Measurements from ENCODE around the gene OXSM.

Gene OXSM

GRCh38 chr3:25775936-25776335 is 14.0 kb upstream of the OXSM start:
- no peak for DNase-seq
- Histone ChIP-seq H2AFZ (ENCODE audit: insufficient read depth, low read length, poor library complexity) (no peak overlapping the region), H3K79me1 (ENCODE audit: low read length) (no peaks in the 10 kb centered on the region), H3K27ac (ENCODE audit: low read depth, low read length) (no peak overlapping the region), H3K4me3 (ENCODE audit: low read depth, low read length) (no peak overlapping the region), H3K14ac (ENCODE audit: low read length) (no peak overlapping the region), H3K79me2 (ENCODE audit: control insufficient read depth, insufficient read depth, low read length, poor library complexity) (no peaks in the 10 kb centered on the region), H3K9me3 (ENCODE audit: insufficient read depth, low read depth, low read length) (no peaks in the 10 kb centered on the region), H2BK12ac (ENCODE audit: low read length) (no peak overlapping the region), H2BK120ac (ENCODE audit: insufficient read depth, low read length, poor library complexity) (no peak overlapping the region), H3K4me1 (ENCODE audit: control insufficient read depth in 1 of 2, insufficient read depth in 2 of 2, low read length in 2 of 2) (peaks cover 8% of the 10 kb centered on the region in 2 experiments), H2AK5ac (ENCODE audit: low read length) (no peak overlapping the region), H3K36me3 (ENCODE audit: control insufficient read depth in 1 of 2, insufficient read depth in 2 of 2, low read length in 2 of 2) (peaks cover 0 to 6% of the 10 kb centered on the region in 2 experiments), H4K12ac (ENCODE audit: low read depth, low read length) (no peak overlapping the region), H4K8ac (ENCODE audit: low read depth, low read length) (no peak overlapping the region), H3K4ac (ENCODE audit: low read depth, low read length) (no peak overlapping the region), H4K91ac (ENCODE audit: low read depth, low read length) (no peak overlapping the region), H3K9ac (ENCODE audit: low read length) (no peak overlapping the region), H3K23ac (ENCODE audit: low read length) (no peak overlapping the region), H3K27me3 (ENCODE audit: insufficient read depth, low read length) (no peaks in the 10 kb centered on the region), H3K18ac (ENCODE audit: low read length) (no peak overlapping the region), H2BK5ac (ENCODE audit: low read depth, low read length, poor library complexity) (no peak overlapping the region), H3K4me2 (ENCODE audit: low read length) (no peak overlapping the region)
- no CpG with 5 or more reads among the region's 2 CpGs for WGBS (ENCODE audit: extremely low coverage, insufficient coverage, insufficient read length)

- DNase-seq: no peak
- WGBS (ENCODE audit: extremely low coverage, insufficient coverage, insufficient read length): no CpG with 5 or more reads among the region's 6 CpGs
- Histone ChIP-seq H3K9me3 (ENCODE audit: insufficient read depth, low read depth, low read length) (no peaks in the 10 kb centered on the region), H3K9ac (ENCODE audit: low read length) (no peak overlapping the region), H3K4me1 (ENCODE audit: control insufficient read depth in 1 of 2, insufficient read depth in 2 of 2, low read length in 2 of 2) (peaks cover 2% of the 10 kb centered on the region in 2 experiments), H2BK12ac (ENCODE audit: low read length) (no peak overlapping the region), H3K27ac (ENCODE audit: low read depth, low read length) (no peak overlapping the region), H3K36me3 (ENCODE audit: control insufficient read depth in 1 of 2, insufficient read depth in 2 of 2, low read length in 2 of 2) (peaks cover 0 to 2% of the 10 kb centered on the region in 2 experiments), H3K18ac (ENCODE audit: low read length) (no peak overlapping the region), H2BK5ac (ENCODE audit: low read depth, low read length, poor library complexity) (no peak overlapping the region), H3K4ac (ENCODE audit: low read depth, low read length) (no peak overlapping the region), H4K91ac (ENCODE audit: low read depth, low read length) (no peak overlapping the region), H3K4me2 (ENCODE audit: low read length) (no peak overlapping the region), H4K8ac (ENCODE audit: low read depth, low read length) (no peak overlapping the region), H2BK120ac (ENCODE audit: insufficient read depth, low read length, poor library complexity) (no peak overlapping the region), H4K12ac (ENCODE audit: low read depth, low read length) (no peak overlapping the region), H2AFZ (ENCODE audit: insufficient read depth, low read length, poor library complexity) (no peak overlapping the region), H3K23ac (ENCODE audit: low read length) (no peak overlapping the region), H3K79me1 (ENCODE audit: low read length) (peaks cover 9% of the 10 kb centered on the region), H2AK5ac (ENCODE audit: low read length) (no peak overlapping the region), H3K79me2 (ENCODE audit: control insufficient read depth, insufficient read depth, low read length, poor library complexity) (peaks cover 6% of the 10 kb centered on the region), H3K14ac (ENCODE audit: low read length) (no peak overlapping the region), H3K27me3 (ENCODE audit: insufficient read depth, low read length) (no peaks in the 10 kb centered on the region), H3K4me3 (ENCODE audit: low read depth, low read length) (no peak overlapping the region)
Observed at GRCh38 chr3:25780618-25781017, 9.3 kb upstream of the OXSM start.

- no peaks in the 10 kb centered on the region for H3K27me3 ChIP-seq (ENCODE audit: insufficient read depth, low read length)
- H2BK120ac ChIP-seq (ENCODE audit: insufficient read depth, low read length, poor library complexity): no peak overlapping the region
- peaks cover 0 to 2% of the 10 kb centered on the region in 2 experiments for H3K36me3 ChIP-seq (ENCODE audit: control insufficient read depth in 1 of 2, insufficient read depth in 2 of 2, low read length in 2 of 2)
- WGBS (ENCODE audit: extremely low coverage, insufficient coverage, insufficient read length): no CpG with 5 or more reads among the region's 11 CpGs
- no peak overlapping the region for H4K8ac ChIP-seq (ENCODE audit: low read depth, low read length)
- no peak overlapping the region for H2BK12ac ChIP-seq (ENCODE audit: low read length)
- no peak overlapping the region for H3K23ac ChIP-seq (ENCODE audit: low read length)
- H2AFZ ChIP-seq (ENCODE audit: insufficient read depth, low read length, poor library complexity): no peak overlapping the region
- H3K4me2 ChIP-seq (ENCODE audit: low read length): no peak overlapping the region
- H3K9ac ChIP-seq (ENCODE audit: low read length): no peak overlapping the region
- DNase-seq: no peak
- no peaks in the 10 kb centered on the region for H3K9me3 ChIP-seq (ENCODE audit: insufficient read depth, low read depth, low read length)
- H3K18ac ChIP-seq (ENCODE audit: low read length): no peak overlapping the region
- H3K27ac ChIP-seq (ENCODE audit: low read depth, low read length): no peak overlapping the region
- no peak overlapping the region for H4K91ac ChIP-seq (ENCODE audit: low read depth, low read length)
- H2AK5ac ChIP-seq (ENCODE audit: low read length): no peak overlapping the region
- no peak overlapping the region for H3K4ac ChIP-seq (ENCODE audit: low read depth, low read length)
- peaks cover 2% of the 10 kb centered on the region in 2 experiments for H3K4me1 ChIP-seq (ENCODE audit: control insufficient read depth in 1 of 2, insufficient read depth in 2 of 2, low read length in 2 of 2)
- no peak overlapping the region for H3K14ac ChIP-seq (ENCODE audit: low read length)
- H2BK5ac ChIP-seq (ENCODE audit: low read depth, low read length, poor library complexity): no peak overlapping the region
- H3K79me1 ChIP-seq (ENCODE audit: low read length): peaks cover 9% of the 10 kb centered on the region
- H4K12ac ChIP-seq (ENCODE audit: low read depth, low read length): no peak overlapping the region
- no peak overlapping the region for H3K4me3 ChIP-seq (ENCODE audit: low read depth, low read length)
- H3K79me2 ChIP-seq (ENCODE audit: control insufficient read depth, insufficient read depth, low read length, poor library complexity): peaks cover 6% of the 10 kb centered on the region
Observed at GRCh38 chr3:25781145-25781757, 8.6 kb upstream of the OXSM start.

GRCh38 chr3:25781758-25782594 is 7.9 kb upstream of the OXSM start:
- Histone ChIP-seq H2BK5ac (ENCODE audit: low read depth, low read length, poor library complexity) (no peak overlapping the region), H4K12ac (ENCODE audit: low read depth, low read length) (no peak overlapping the region), H3K36me3 (ENCODE audit: control insufficient read depth in 1 of 2, insufficient read depth in 2 of 2, low read length in 2 of 2) (peaks cover 0 to 2% of the 10 kb centered on the region in 2 experiments), H4K8ac (ENCODE audit: low read depth, low read length) (no peak overlapping the region), H3K4me2 (ENCODE audit: low read length) (peak overlapping the region; percentile 24), H3K4ac (ENCODE audit: low read depth, low read length) (no peak overlapping the region), H2AFZ (ENCODE audit: insufficient read depth, low read length, poor library complexity) (no peak overlapping the region), H3K14ac (ENCODE audit: low read length) (no peak overlapping the region), H3K18ac (ENCODE audit: low read length) (no peak overlapping the region), H3K4me1 (ENCODE audit: control insufficient read depth in 1 of 2, insufficient read depth in 2 of 2, low read length in 2 of 2) (peaks cover 2% of the 10 kb centered on the region in 2 experiments), H3K27ac (ENCODE audit: low read depth, low read length) (no peak overlapping the region), H3K9me3 (ENCODE audit: insufficient read depth, low read depth, low read length) (no peaks in the 10 kb centered on the region), H3K79me2 (ENCODE audit: control insufficient read depth, insufficient read depth, low read length, poor library complexity) (peaks cover 6% of the 10 kb centered on the region), H3K9ac (ENCODE audit: low read length) (no peak overlapping the region), H4K91ac (ENCODE audit: low read depth, low read length) (no peak overlapping the region), H2AK5ac (ENCODE audit: low read length) (no peak overlapping the region), H3K23ac (ENCODE audit: low read length) (no peak overlapping the region), H2BK120ac (ENCODE audit: insufficient read depth, low read length, poor library complexity) (no peak overlapping the region), H3K27me3 (ENCODE audit: insufficient read depth, low read length) (no peaks in the 10 kb centered on the region), H2BK12ac (ENCODE audit: low read length) (no peak overlapping the region), H3K4me3 (ENCODE audit: low read depth, low read length) (no peak overlapping the region), H3K79me1 (ENCODE audit: low read length) (peaks cover 9% of the 10 kb centered on the region)
- DNase-seq: no peak
- WGBS (ENCODE audit: extremely low coverage, insufficient coverage, insufficient read length): no CpG with 5 or more reads among the region's 3 CpGs
